ENCODE results near the gene WDR1.
"Not testable (repeated sequence)": the region's sequence is repeated elsewhere in the genome, so short reads cannot be mapped to it uniquely, and the experiment has no call there.

The WDR1 gene

DNA sequence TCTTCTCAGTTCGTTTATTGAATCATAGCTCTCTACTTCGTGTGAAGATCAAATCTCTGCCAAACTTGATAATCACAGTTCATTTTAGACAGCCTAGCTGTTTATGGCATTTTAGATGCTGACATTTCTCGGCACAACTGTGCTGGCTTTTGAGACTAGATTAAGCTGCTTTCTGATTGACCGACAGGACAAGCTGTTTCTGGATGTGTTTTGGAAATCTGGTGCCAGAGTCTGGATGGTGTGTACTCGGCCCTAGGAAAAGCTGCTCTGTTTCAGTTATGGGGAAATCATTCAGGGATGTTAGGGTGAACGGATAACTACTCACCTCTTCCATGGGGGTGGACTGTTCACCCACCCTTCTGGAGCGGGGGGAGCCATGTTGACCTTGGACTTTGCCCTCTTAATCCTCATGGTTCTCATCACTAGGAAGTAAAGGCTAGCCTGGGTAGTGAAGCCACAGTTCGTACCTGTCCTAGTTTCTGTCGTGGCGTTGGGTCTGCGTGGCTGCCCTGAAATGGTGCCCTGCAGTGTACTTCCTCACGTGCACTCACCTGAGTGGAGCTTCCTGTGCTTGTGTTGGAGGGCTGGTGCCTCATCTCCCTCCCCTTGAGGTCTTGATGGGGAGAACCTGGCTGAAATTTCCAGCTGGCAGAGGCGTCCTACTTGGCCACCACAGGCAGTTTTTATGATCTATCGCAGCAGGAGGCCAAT is 13.7 kb upstream of the WDR1 start:
- DNase-seq (ENCODE audit: low read depth), result no peak

DNA sequence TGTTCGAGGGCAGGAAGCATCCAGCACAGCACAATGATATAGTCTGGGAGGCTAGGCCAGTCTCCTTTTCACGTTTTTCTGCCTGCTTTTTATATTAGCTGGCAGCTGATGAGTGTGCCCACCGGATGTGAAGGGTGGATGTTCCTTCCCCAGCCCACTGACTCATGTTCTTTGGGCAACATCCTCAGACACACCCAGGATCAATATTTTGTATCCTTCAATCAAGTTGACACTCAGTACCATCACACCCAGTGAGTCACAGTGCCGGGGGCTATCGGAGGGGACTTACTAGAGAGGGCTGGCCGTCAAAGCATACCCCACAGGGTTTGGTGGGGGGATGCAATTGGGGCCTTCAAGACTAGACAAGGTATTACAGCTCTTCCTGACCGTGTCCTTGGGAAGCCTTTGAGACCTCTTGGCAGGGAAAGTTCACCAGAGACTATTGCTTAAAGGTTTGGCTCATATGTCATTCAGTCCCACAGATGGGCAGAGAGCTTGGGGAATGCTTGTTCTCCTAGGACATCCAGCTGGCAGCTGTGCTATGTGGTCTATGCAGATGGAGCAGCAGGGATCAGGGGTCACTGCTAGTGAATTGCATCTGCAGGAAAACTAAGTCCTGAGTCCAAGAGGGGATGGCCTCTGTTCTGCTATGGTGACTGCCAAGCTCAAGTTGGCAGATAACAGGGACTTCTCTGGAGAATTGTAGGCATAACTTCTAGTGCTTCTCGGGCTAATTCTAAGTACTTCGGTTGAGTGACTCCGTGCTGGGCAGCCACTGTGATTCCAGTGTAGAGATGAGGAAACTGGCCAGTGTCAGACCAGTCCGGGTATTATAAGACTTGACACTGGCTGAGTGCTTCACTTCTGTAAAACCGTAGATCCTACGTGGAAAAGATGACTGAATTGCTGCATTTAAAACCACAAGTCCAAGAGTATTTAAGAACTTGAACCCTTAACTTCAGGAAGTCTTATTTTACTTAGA is 12.9 kb upstream of the WDR1 start:
- DNase-seq (ENCODE audit: low read depth), result no peak

DNA sequence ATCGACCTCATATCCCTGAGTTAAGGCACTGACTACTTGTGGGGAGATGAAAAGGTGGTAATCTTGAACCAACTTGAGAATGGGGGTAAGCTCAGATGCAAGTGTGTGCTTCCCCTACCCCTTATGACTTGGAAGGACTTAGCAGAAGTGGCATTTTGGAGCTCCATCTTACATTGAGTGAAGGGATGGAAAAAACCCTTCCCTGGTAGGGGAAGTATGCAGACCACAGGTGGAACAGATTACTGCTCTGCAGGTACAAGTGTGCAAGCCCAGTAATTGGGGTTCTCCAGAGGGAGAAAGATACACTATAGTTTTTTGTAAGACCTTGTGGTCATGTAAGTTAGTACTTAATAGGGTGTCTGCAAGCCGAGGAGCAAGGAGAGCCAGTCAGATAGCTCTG is 12.2 kb upstream of the WDR1 start:
- DNase-seq (ENCODE audit: low read depth), result no peak

DNA sequence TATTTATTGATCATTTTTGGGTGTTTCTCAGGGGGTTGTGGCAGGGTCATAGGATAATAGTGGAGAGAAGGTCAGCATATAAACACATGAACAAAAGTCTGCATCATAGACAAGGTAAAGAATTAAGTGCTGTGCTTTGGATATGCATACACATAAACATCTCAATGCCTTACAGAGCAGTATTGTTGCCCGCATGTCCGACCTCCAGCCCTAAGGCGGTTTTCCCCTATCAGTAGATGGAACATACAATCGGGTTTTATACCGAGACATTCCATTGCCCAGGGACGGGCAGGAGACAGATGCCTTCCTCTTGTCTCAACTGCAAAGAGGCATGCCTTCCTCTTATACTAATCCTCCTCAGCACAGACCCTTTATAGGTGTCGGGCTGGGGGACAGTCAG is 10.9 kb upstream of the WDR1 start:
- DNase-seq (ENCODE audit: low read depth), result not testable (repeated sequence)

DNA sequence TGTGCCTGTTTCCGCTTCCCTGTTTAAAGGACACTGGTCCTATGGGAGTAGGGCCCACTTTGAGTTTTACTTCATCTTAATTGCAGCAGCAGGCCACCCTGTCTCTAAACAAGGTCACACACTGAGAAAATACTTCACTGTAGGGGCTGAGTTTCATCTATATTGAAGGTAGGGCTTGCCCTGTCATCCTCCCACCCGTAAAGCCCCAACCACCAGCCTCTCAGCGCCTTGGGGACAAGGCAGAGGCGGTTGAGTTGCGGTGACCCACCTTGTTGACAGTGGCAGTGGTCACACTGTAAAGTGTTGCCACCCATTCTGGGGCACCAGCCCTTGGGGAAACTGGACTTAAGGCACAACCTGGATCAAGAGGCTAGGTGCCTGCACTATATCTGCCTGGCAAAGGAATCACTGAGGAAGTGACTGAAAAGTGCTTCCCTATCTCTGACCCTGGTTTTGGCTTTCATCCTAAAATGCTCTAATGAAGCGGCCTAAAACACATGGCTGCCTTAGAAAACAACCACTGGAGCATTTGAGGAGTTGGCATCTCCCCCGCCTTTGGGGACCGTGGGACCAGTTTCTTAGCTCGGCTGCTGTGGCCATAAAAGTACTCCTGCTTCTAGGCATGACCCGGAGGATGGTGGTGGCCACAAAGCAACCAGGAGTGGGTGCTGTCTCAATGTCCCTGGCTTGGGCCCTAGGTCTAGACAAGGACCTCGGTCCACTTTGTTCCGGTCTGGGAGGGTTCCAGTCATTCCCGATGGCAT is 7.8 kb upstream of the WDR1 start:
- no peak for DNase-seq (ENCODE audit: low read depth)

DNA sequence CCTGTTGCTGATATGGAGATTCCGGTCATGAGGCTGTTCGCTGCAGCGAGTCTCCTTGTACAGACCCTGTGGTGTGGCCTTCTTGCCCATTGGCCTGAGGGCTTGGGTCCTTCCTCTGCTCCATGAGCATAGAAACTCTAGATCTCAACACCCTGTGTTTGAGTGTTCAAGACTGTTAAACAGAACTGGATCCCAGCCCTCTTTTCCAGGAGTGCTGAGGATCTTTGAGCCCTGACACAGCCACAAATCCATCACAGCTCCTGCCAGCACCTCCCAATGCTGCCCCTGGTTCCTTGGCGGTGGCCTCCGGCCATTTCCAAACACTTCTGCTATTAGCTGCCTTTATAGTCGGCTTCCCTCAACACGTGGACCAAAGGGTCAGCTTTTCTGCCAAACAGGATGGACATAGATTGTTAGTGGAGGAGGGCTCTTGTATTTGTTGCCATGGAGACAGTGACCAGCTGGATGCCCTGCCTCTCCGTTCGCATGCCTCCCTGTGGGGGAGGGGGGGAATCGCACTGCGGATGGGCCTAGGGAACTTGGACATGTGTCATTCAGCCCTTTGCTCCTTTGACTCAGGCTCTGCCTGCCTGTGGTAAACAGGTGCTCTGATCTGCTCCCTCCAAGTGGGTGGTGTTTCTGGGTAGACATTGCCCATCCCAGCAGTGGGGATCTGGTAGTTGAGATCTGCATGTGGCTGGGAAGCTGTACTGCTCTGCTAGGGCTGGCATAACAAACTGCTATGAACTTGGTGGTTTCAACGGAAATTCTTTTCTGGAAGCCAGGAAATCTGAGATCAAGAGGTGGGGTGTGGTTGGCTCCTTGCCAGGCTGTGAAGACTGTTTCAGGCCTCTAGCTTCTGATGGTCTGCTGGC is 6.9 kb upstream of the WDR1 start:
- DNase-seq (ENCODE audit: low read depth), result no peak

DNA sequence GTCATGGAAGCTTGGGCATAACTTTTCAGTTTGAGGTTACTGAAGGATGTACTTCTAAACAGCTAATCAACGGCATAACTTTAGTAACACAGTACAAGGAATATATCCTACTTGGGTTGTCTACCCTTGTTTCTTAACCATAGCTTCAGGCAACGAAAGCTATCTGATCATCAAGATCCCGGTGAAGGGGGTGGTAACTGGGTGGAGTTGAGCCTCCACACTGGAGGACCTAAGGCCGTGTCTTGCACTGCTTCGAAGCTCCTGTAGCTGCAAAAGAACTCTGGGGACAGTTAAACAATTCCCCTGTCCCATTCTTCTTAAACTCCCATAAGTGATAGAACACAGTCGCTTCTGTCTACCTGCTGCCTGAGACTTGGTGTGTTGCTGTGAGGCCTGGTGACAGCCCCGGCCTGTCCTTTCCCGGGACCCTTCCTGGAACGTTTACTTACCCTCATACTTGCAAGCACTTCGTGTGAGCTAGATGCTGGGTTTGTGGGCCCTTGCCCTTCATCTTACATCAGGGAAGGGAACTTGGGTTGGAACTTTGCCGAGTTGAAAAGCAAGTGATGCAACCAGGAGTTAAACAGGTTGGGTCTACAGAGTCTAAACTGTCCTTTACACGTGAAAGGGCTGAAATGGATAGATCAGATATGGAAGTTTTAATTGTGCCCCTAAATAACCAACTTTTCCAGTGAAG is 5.8 kb upstream of the WDR1 start:
- DNase-seq (ENCODE audit: low read depth), result no peak

DNA sequence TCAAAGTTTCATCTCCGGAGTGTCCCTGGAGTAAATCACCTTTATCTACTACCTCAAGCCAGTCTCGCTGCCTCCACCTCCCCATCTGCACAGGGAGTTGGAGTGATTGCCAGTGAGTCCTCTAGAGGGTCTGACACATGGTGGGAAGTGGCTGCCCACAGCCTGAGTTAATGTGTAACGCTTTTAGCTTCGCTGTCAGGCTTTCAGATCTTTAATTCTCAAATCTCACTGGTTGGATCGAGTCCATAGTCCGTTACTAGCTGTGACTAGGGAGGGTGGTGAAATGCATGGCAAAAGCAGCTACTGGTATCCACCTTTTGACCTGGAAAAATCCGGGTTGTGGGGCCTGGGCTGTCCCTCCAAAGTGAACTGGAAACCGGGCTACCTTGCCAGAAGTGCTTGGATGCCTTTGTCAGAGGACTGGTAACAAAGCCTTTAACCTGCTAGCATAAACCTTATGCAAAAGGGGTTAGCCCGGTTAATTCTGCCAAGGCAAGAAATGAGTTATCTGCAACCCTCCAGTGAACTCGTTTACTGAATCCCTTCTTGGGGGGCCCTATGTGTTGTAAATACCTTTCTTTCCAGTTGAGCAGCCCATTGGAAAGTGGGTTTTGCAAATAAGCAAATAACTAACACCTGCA is 5.1 kb upstream of the WDR1 start:
- no peak for DNase-seq (ENCODE audit: low read depth)

DNA sequence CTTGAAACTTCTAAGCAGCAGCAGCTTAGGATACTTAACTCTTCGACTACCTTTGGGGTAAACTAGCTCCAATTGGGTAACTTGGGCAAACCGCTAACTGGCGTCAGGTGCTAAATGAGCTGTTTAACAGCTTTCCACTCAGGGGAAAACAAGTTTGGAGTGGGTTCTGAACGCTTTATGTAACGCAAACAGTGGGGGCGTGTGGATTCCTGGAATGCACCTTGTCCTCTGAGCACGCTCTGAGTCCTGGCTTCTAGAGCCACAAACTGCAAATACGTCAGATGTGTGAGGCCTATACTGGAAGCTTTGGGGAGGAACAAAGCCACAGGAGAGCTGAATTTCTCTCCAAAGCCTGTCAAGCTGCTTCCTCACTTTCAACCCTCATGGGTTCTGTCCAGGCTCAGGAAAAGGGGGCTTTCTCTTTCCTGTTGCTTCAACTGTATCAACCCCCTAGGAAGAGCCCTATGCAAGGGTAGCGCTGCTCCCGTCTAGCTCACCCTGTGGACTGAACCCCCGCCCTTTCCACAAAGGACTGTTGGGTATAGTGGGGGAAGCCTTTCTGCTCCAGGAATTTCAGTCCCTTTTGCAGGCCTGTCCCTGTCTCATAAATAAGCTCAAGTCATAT is 4.5 kb upstream of the WDR1 start:
- DNase-seq (ENCODE audit: low read depth), result no peak

DNA sequence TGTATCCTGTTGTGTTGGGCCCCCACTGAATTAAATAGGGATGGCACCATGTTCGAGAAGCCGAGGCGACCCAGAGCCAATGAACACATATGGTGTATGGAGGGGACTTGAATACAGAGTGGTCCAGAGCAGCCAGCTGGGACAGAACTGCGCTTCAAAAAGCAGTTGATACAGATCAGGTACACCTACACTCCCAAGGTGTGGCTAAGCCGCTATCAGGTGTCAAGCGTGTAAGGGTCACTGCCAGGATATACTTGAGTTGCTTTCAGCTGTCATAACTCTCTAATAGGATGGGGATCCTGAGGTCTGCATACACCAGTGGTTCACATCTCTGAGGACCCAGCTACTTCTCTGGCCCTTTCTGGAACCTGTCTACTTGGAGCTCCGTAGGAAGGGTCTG is 3.2 kb upstream of the WDR1 start:
- DNase-seq (ENCODE audit: low read depth), result no peak

DNA sequence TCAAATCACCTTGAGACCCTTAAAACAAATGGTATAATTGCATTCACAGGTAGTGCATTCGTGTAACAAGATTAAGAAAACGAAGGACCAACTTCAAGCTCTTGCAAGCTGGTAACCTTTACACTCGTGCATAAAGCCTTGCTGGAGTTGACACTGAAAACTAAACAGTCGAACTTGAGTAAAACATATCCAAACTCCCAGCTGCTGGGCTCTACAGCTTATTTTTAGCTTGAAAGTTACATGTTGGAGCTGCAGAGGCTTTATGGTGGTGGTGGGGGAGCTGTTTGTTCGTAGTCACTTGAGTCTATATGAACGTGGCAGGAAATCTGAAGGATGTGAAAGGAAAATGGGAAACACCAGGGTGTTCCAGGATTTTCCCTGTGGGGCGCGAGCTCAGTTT is 2.7 kb upstream of the WDR1 start:
- DNase-seq (ENCODE audit: low read depth), result no peak

DNA sequence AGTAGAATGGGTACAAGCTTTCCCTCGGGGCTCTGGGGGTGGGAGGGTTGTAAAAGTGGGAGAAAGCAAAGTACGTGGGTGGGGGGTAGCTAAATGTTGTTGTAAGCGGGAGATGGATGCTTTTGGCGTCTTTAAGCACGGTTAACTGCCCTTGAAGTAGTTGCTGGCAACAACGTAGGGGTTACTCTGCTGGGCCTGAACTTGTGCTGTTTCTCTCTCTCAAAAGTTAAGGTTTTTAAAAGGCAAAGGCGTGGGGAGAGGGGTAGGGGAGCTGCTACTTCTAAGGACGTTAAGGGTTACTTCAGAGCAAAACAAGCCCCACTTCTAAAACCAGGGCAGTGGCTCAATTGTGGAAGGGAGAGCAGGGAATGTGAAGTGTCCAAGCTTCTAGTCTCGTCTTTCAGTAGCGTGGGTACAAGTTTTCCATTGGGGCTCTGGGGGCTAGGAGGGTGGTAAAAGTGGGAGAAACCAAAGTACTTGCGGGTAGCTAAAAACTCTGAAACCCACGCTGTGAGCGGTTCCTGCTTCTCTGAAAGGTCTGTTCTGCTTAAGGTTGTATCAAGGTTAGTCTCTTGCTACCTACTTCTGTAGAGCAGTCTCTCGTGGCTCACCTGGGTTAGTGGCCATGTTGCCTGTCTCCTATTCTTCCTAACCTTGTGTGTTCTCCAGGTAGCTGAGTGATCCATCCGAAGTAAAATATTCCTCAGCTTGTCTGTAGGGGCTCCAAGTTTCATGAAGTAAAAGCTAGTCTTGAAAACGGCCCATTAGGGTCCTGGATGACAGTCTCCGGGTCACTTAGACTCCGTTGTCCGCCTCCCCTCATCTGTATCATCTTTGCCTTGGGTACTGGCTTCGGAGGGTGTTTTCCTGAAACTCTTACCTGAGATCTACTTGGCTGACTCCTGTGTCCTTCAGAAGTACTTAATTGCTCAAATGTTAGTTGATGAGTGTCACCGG is 1.7 kb upstream of the WDR1 start:
- no peak for DNase-seq (ENCODE audit: low read depth)

DNA sequence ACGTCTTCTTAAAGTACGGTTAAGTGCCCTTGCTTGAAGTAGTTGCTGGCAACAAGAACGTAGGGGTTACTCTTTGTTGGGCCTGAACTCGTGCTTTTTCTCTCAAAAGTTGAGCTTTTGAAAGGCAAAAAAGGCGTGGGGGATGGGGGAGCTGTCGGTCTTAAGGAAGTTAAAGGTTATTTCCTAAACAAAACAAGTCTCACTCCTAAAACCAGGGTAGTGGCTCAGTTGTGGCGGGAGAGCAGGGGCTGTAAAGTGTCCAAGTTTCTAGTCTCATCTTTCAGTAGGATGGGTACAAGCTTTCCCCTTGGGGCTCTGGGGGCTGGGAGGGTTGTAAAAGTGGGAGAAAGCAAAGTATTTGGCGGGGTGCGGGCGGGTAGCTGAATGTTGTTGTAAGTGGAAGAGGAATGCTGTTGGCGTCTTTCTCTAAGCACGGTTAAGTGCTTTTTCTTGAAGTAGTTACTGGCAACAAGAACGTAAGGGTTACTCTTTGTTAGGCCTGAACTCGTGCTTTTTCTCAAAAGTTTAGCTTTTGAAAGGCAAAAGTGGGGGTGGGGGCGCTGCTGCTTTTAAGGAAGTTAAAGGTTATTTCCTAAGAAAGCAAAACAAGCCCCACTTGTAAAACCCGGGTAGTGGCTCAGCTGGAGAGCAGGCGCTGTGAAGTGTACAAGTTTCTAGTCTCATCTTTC is 904 bp upstream of the WDR1 start:
- DNase-seq (ENCODE audit: low read depth), result no peak

DNA sequence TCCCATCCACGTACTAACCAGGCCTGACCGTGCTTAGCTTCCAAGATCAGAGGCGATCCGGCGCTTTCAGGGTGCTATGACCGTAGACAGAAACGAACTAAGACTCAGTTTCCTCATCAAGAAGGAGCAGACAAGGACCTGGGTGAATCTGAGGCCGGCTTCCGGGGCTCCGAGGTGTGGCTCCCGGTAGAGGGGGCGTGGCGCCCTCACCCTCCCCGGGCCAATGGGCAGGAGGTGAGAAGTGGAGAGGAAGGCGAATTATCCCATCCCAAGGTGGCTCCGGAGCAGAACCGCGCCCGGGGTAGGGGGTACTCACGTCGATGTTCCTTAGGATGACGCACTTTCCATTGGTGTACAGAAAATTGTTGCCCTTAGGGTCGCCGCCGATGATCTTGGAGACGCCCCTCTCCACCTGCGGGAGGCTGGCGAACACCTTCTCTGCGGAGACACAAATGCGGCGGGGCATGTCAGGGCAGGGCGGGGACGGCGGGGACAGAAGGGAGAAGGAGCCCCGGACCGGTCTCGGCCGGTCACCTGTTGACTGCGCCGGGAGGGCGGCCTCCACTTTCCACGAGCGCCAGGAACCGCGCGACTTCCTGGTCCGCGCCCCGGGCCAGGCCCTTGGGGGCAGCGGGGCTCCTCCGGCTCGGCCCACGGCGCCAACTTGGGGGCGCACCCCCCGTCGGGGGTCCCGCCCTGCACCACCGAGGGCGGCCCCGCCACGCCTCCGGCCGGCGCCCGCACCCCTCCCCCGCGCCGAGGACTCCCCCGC is 616 bp downstream of the WDR1 start:
- DNase-seq (ENCODE audit: low read depth), result no peak

DNA sequence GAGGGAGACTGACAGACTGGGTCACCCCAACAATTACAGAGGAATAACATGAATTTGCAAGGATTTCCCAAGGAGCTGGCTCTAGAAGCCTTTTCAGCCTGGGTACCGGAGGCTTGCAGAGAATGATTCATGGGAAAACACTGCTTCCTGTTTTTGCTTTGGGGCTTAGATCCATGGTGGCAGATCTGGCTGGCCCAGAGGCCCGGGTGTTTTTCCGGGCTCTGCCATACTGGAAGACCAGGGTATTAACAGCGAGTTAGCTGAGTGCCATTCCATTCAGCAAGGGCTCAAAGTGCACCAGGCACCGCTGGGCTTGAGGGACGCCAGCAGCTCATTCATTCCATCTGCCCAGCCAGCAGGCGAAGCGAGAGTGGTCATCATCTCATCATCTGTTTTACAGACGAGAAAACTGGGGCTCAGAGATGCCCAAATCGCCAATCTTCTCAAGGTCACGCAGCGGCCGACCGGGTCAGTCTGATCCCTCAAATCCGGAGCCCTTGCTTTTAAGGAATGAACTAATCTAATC is 1.3 kb downstream of the WDR1 start:
- no peak for DNase-seq (ENCODE audit: low read depth)

DNA sequence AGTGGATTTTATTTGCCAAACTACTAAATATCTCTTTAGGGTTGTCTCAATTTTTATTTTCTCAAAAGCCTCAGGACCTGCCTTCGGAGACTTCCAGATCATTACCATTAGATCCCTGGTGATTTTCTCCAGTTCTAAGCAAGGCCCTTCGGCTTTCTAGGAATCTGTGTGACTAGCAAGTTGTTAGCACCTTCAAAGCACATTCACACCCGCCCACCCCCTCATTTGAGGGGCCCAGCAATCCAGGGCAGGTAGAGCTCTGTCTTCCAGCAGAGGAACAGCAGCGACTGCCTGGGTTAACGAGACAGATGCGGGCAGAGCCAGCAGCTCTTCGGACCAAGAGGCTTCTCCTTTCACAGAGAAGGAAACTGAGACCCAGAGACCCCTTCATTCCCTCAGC is 2.0 kb downstream of the WDR1 start:
- DNase-seq (ENCODE audit: low read depth), result no peak

DNA sequence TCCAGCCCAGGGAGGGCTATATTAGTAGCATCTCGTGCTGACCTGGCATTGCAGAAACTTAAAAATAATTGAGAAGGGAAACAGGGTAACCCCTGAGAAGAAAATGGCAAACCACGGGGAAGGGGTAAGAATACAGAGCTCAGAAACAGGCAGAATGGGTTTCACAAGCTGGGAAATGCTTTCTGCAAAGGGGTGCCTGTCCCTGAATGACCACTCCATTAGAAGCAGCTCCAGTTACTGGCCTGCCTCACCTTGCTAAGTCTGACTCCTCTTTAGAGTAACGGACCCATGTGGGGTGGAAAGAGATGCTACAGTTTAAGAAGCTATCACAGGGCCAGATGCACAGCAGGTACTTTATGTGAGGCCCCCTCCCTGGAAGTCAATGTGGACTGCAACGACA is 2.5 kb downstream of the WDR1 start:
- DNase-seq (ENCODE audit: low read depth), result no peak

Measured in non-pigmented ciliary epithelial cell (primary cell).